Measurements from ENCODE around the gene STK25. TPM values are rescaled to one million over a fixed set of nuclear protein-coding genes. Genes with fewer than 3 reads are reported as not detected.

Gene STK25
- total and polyA plus RNA-seq, 2 donors (not counting 3 experiments of a cell fraction or from before 2014, with no cell fraction given) = 286 to 715 TPM

- Histone ChIP-seq H3K79me2 (ENCODE audit: control insufficient read depth, insufficient read depth, low read length) (peaks cover 31% of the 10 kb centered on the region), H3K27ac (ENCODE audit: insufficient read depth, low read depth, low read length) (no peak overlapping the region), H3K36me3 (ENCODE audit: control insufficient read depth in 2 of 2, extremely low read depth in 1 of 2, insufficient read depth in 2 of 2, low read length in 2 of 2) (peaks cover 2 to 63% of the 10 kb centered on the region in 2 experiments), H3K9me3 (replicated peaks; ENCODE audit: control insufficient read depth, insufficient read depth, low read length) (no peaks in the 10 kb centered on the region), H3K27me3 (ENCODE audit: control insufficient read depth in 2 of 2, insufficient read depth in 2 of 2, low read length in 2 of 2) (no peaks in the 10 kb centered on the region), H3K9me1 (replicated peaks; ENCODE audit: control insufficient read depth, extremely low read depth, insufficient read depth, low read length) (no peaks in the 10 kb centered on the region), H4K20me1 (replicated peaks; ENCODE audit: control insufficient read depth, extremely low read depth, insufficient read depth, low read length) (no peaks in the 10 kb centered on the region), H2AFZ (ENCODE audit: low read depth, low read length) (no peak overlapping the region), H3K4me1 (ENCODE audit: control insufficient read depth, extremely low read depth, insufficient read depth, low read length) (no peaks in the 10 kb centered on the region), H3K4me3 (replicated peaks in 1 of 3; ENCODE audit: insufficient read depth in 1 of 3, low read depth in 1 of 3, low read length in 3 of 3) (no peak overlapping the region), H3K9ac (replicated peaks; ENCODE audit: extremely low read depth, insufficient read depth, low read length) (no peak overlapping the region), H3K4me2 (ENCODE audit: insufficient read depth, low read length) (no peak overlapping the region)
- intact Hi-C loops (cut with micrococcal nuclease) = loop anchor here (10.0 kb wide), 1 partner anchor 375 kb away; no protein-coding TSS in a partner anchor
- TF ChIP-seq MYC (IDR thresholded peaks at IDR 0.05; ENCODE audit: low read depth, low read length) = no peak
- no peak for TF ChIP-seq GATA2 (IDR thresholded peaks at IDR 0.05; ENCODE audit: insufficient read depth, insufficient read length, low read depth, low read length)
- no peak for TF ChIP-seq POLR2AphosphoS5 (IDR thresholded peaks at IDR 0.05; ENCODE audit: insufficient read depth, low read depth, low read length)
- TF ChIP-seq JUN (IDR thresholded peaks at IDR 0.05; ENCODE audit: borderline replicate concordance, insufficient read depth, insufficient read length, low read depth) = no peak
- TF ChIP-seq CTCF (IDR thresholded peaks at IDR 0.05; ENCODE audit: extremely low read depth in 1 of 2, insufficient read depth in 1 of 2, low read depth in 1 of 2, low read length in 2 of 2) = no peak
- TF ChIP-seq POLR2A (IDR thresholded peaks at IDR 0.05; ENCODE audit: low read depth, low read length) = no peak
- no peak for TF ChIP-seq FOS (IDR thresholded peaks at IDR 0.05; ENCODE audit: borderline replicate concordance, insufficient read depth, low read length)
- TF ChIP-seq EZH2 (IDR thresholded peaks at IDR 0.05; ENCODE audit: borderline replicate concordance, low read depth, low read length, severe bottlenecking) = no peak
- no peak for TF ChIP-seq MAX (IDR thresholded peaks at IDR 0.05; ENCODE audit: insufficient read depth, insufficient read length)
- DNase-seq (ENCODE audit: low read depth, low spot score) (no peak), FAIRE-seq (no peak)
- no TSS peak for BruUV-seq (replicated peaks)
- ChIA-PET POLR2A (no interaction called here), CTCF (interaction anchor here (1.7 kb wide), 1 partner anchor 18 kb away, joined by 3 read pairs; no protein-coding TSS in a partner anchor)
- dilution Hi-C loops (cut with MboI; ENCODE audit: extremely low pct_ligation_motif_present, low sequenced_read_pairs) = no loop called here
Measured at GRCh38 chr2:241500016-241500415, 8.4 kb downstream of the STK25 start.
